IPS-20b (cell line): ENCODE data around the gene IL25.
"Not testable (repeated sequence)": the region's sequence is repeated elsewhere in the genome, so short reads cannot be mapped to it uniquely, and the experiment has no call there.

Experiments used
- H3K27ac ChIP-seq: one replicate; pipeline ENCODE4 v1.5.1; 2013; ENCODE audit warnings: low read length
- H3K27me3 ChIP-seq: 2 replicates; pipeline ENCODE4 v1.6.1; 2013; ENCODE audit warnings: mild to moderate bottlenecking, low read length, inconsistent platforms; ENCODE audit not compliant: insufficient read depth
- H3K36me3 ChIP-seq: 2 replicates; pipeline ENCODE4 v1.6.1; 2013; ENCODE audit warnings: low read depth, mild to moderate bottlenecking, inconsistent platforms, low read length, moderate library complexity; ENCODE audit not compliant: insufficient read depth
- H3K4me1 ChIP-seq: 2 replicates; pipeline ENCODE4 v1.6.1; 2013; ENCODE audit warnings: mild to moderate bottlenecking, control low read depth, inconsistent platforms, low read length, moderate library complexity; ENCODE audit not compliant: insufficient read depth
- H3K4me3 ChIP-seq: 2 replicates; pipeline ENCODE4 v1.5.1; 2013; ENCODE audit warnings: mild to moderate bottlenecking, low read length, inconsistent platforms
- H3K9ac ChIP-seq: 2 replicates; pipeline ENCODE4 v1.6.1; 2013; ENCODE audit warnings: low read depth, mild to moderate bottlenecking, inconsistent platforms, low read length, moderate library complexity
- H3K9me3 ChIP-seq: 2 replicates; pipeline ENCODE4 v1.6.1; 2013; ENCODE audit warnings: mild to moderate bottlenecking, low read depth, low read length, inconsistent platforms; ENCODE audit not compliant: insufficient read depth

The IL25 gene

DNA sequence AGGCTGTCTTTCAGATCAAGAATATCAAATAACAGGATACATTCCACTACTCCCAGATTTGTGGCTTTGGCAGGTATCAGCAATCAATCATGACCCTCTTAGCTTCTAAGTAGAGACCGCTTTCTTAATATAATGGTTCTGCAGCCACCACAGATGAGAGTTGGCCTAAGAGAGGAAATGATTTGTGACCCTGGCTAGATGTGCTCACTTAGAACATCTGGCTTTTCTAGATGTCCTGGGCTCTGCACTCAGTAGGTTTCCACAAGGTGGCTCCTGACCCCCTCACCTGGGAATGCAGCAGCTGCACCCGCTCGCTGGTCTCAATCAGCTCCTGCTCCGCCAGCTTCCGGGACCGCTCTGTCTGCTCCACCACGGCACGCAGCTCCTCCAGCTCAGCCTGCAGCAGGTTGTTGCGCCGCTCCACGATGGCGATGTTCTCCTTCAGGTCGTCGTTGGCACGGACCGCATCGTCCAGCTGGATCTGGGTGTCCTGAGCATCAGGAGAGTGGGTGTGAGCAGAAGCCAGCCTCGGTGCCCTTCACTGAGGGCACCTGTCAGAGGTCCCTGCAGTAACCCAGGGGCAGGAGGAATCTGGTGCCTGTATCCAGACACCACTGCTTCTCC lies 13.1 kb downstream of the IL25 start:
- H3K4me3 ChIP-seq = no peak overlapping the region
- H3K27ac ChIP-seq = no peak overlapping the region
- H3K4me1 ChIP-seq = no peaks in the 10 kb centered on the region; the same call in 1 of the 2 replicates
- no peaks in the 10 kb centered on the region for H3K36me3 ChIP-seq
- H3K9me3 ChIP-seq = no peaks in the 10 kb centered on the region
- peaks cover 10% of the 10 kb centered on the region for H3K27me3 ChIP-seq
- no peak overlapping the region for H3K9ac ChIP-seq

DNA sequence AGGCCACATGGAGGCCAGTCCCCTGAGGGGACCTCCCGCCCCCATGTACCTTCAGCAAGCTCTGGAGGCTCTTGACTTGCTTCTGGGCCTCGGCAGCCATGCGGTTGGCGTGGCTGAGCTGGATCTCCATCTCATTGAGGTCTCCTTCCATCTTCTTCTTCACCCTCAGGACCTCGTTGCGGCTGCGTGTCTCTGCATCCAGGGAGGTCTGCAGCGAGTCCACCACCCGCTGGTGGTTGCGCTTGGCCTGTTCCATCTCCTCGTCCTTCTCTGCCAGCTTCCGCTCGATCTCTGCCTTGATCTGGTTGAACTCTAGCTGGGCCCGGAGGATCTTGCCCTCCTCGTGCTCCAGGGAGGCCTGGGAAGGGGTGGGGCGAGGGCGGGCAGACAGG lies 13.7 kb downstream of the IL25 start:
- H3K27me3 ChIP-seq, H3K27ac ChIP-seq, H3K4me1 ChIP-seq, H3K4me3 ChIP-seq, H3K9ac ChIP-seq, H3K9me3 ChIP-seq, H3K36me3 ChIP-seq: not testable (repeated sequence)

DNA sequence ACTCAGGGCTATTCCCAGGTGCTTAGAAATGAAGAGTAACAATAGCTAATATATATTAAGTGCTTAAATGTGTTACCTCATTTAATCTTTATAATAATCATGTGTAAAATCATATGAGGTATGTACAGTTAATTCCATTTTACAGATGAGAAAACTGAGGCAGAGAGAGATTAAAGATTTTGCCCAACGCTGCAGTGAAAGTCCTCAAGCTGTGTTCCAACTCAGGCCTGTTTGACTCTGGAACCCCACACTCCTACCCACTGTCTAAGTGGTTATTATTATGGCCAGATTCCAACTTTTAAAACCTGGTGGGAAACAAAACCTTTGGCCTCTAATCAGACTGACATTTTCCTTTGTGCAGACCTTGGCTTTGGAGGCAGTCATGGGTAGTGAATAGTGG lies 14.4 kb downstream of the IL25 start:
- no peak overlapping the region for H3K9ac ChIP-seq
- no peaks in the 10 kb centered on the region; the same call in 1 of the 2 replicates for H3K4me1 ChIP-seq
- H3K27ac ChIP-seq = no peak overlapping the region
- H3K27me3 ChIP-seq = peaks cover 5% of the 10 kb centered on the region; the same call in 1 of the 2 replicates
- H3K4me3 ChIP-seq = no peak overlapping the region
- no peaks in the 10 kb centered on the region for H3K9me3 ChIP-seq
- H3K36me3 ChIP-seq = no peaks in the 10 kb centered on the region

DNA sequence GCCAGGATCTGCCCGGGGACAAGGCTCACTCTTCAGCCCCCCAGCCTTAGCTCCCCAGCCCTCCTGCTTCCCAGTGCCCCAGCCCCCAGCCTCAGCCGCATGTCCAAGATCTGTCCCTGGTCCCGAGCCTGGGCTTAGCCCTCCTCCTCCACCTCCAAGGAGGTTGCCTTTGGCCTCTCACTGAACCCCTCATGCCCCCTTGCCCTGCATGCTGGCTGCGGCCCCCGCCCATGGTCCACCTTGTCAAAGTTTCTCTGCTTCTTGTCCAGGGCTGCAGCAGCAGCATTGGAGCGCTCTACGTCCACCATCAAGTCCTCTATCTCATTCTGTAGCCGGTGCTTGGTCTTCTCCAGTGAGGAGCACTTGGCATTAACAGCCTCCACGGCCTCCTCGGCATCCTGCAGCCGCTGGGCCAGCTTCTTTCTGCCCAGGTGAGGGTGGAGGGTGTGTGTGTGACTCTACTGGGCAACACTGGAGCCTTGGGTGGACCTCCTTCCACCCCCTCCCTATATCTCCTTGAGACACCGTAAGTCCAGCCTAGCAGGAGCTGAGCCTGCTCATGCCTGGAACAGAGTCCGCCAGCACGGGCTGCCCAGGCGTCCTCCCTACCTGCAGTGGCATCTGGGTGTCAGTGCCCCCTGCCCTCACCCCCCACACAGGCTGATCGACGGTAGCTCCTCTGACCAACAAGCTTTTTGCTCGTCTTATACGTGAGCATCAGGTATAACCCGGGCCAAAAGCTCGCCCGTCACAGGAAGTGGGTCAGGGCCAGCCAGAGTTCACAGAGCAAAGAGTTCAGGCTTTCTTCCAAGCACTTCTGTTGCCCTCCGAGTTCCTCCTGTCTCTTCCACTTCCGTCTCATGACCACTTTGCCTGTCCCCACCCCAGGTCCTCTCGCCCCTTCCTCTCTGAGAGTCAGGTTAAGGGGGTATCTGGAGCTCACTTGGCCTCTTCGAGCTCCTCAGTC lies 15.6 kb downstream of the IL25 start:
- H3K27ac ChIP-seq = no peak overlapping the region
- peaks cover 5% of the 10 kb centered on the region; the same call in 1 of the 2 replicates for H3K27me3 ChIP-seq
- no peak overlapping the region for H3K4me3 ChIP-seq
- no peaks in the 10 kb centered on the region for H3K36me3 ChIP-seq
- H3K9ac ChIP-seq = no peak overlapping the region
- H3K4me1 ChIP-seq = no peaks in the 10 kb centered on the region; the same call in 1 of the 2 replicates
- no peaks in the 10 kb centered on the region for H3K9me3 ChIP-seq

- no peak overlapping the region for H3K27ac ChIP-seq
- H3K4me1 ChIP-seq = no peaks in the 10 kb centered on the region; the same call in 1 of the 2 replicates
- no peak overlapping the region for H3K4me3 ChIP-seq
- H3K36me3 ChIP-seq = no peaks in the 10 kb centered on the region
- H3K27me3 ChIP-seq = peaks cover 5% of the 10 kb centered on the region; the same call in 1 of the 2 replicates
- no peak overlapping the region for H3K9ac ChIP-seq
- no peaks in the 10 kb centered on the region for H3K9me3 ChIP-seq
Measured at GRCh38 chr14:23388996-23389395, 16.4 kb downstream of the IL25 start.

DNA sequence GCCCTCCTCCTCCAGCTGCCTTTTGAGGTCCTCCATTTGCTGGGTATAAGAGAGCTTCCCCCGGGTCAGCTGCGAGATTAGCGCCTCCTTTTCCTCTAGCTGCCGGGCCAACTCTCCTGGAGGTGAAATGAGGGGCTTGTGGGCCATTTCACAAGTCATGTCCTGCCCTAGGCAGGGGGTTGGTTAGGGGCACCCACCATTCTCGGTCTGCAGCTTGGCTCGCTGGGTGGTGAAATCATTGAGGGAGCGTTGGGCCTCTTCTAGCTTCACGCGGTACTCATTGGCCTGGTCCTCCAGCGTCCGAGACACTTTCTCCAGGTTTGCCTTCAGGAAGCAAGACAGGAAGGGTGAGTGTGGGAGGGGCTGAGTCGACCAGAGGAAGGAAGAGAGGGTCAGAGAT lies 16.8 kb downstream of the IL25 start:
- Histone ChIP-seq H3K27ac (no peak overlapping the region), H3K9ac (no peak overlapping the region), H3K9me3 (no peaks in the 10 kb centered on the region), H3K4me3 (no peak overlapping the region), H3K27me3 (peaks cover 5% of the 10 kb centered on the region; the same call in 1 of the 2 replicates), H3K36me3 (no peaks in the 10 kb centered on the region), H3K4me1 (no peaks in the 10 kb centered on the region; the same call in 1 of the 2 replicates)

GRCh38 chr14:23389871-23390270 lies 17.3 kb downstream of the IL25 start:
- not testable (repeated sequence) for H3K4me1 ChIP-seq, H3K9me3 ChIP-seq, H3K36me3 ChIP-seq, H3K4me3 ChIP-seq, H3K27me3 ChIP-seq, H3K9ac ChIP-seq, H3K27ac ChIP-seq

- no peaks in the 10 kb centered on the region for H3K9me3 ChIP-seq
- H3K27me3 ChIP-seq = peaks cover 5% of the 10 kb centered on the region; the same call in 1 of the 2 replicates
- no peak overlapping the region for H3K9ac ChIP-seq
- H3K4me1 ChIP-seq = no peaks in the 10 kb centered on the region; the same call in 1 of the 2 replicates
- no peaks in the 10 kb centered on the region for H3K36me3 ChIP-seq
- no peak overlapping the region for H3K27ac ChIP-seq
- H3K4me3 ChIP-seq = no peak overlapping the region
Measured at GRCh38 chr14:23392613-23393012, 20.0 kb downstream of the IL25 start.

- H3K27me3 ChIP-seq = no peaks in the 10 kb centered on the region; the same call in 1 of the 2 replicates
- no peaks in the 10 kb centered on the region for H3K4me1 ChIP-seq
- no peaks in the 10 kb centered on the region for H3K36me3 ChIP-seq
- H3K4me3 ChIP-seq = no peak overlapping the region
- H3K9ac ChIP-seq = no peak overlapping the region
- H3K9me3 ChIP-seq = no peaks in the 10 kb centered on the region
- H3K27ac ChIP-seq = no peak overlapping the region
Measured at GRCh38 chr14:23396126-23396525, 23.5 kb downstream of the IL25 start.

DNA sequence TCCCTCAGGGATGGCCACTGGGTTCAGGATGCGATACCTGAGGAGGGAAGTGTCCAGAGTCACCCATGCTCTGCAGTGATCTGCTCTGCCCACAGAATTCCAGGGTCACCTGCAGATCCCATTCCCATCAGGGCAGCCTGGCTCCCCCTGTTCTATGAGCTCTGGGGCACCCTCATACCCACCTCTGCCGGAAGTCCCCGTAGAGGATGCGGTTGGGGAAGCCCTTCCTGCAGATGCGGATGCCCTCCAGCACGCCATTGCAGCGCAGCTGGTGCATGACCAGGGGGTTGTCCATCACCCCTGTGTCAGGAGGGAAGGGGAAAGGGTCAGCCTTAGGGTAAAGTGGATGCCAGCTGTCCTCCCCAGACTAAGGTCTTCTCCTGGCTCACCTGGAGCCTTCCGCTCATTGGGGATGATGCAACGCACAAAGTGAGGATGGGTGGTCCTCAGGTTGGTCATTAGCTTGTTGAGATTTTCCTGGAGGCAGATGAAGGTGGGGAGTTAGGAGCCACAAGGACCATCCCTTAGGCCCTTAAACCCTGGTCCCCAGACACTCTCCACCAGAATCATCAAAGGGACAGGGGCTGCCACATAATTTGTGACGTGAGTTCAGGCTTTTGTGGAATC lies 24.3 kb downstream of the IL25 start:
- Histone ChIP-seq H3K4me3 (no peak overlapping the region), H3K27ac (no peak overlapping the region), H3K9ac (no peak overlapping the region), H3K36me3 (no peaks in the 10 kb centered on the region), H3K4me1 (no peaks in the 10 kb centered on the region), H3K9me3 (no peaks in the 10 kb centered on the region), H3K27me3 (peaks cover 5% of the 10 kb centered on the region; the same call in 1 of the 2 replicates)

GRCh38 chr14:23398348-23398747 lies 25.7 kb downstream of the IL25 start:
- no peak overlapping the region for H3K4me3 ChIP-seq
- H3K27me3 ChIP-seq = peaks cover 18% of the 10 kb centered on the region; the same call in 1 of the 2 replicates
- no peak overlapping the region for H3K27ac ChIP-seq
- H3K36me3 ChIP-seq = no peaks in the 10 kb centered on the region
- no peaks in the 10 kb centered on the region for H3K9me3 ChIP-seq
- H3K4me1 ChIP-seq = no peaks in the 10 kb centered on the region
- no peak overlapping the region for H3K9ac ChIP-seq
